ENCODE results near the gene EXOSC6. TPM values are rescaled to one million over a fixed set of nuclear protein-coding genes. Genes with fewer than 3 reads are reported as not detected.
"Not testable (repeated sequence)": the region's sequence is repeated elsewhere in the genome, so short reads cannot be mapped to it uniquely, and the experiment has no call there.

Gene EXOSC6
- total RNA-seq, 1 donor from 2014 or later: 27.5 TPM

GRCh38 chr16:70290949-70291519 lies 39.3 kb upstream of the EXOSC6 start:
- Mint-ChIP-seq H3K27me3 (no peaks in the 10 kb centered on the region), H3K36me3 (peaks cover 4% of the 10 kb centered on the region), H3K27ac (peak overlapping the region; percentile 21), H3K9me3 (no peaks in the 10 kb centered on the region), H3K4me3 (no peak overlapping the region), H3K4me1 (ENCODE audit: unreplicated experiment) (peaks cover 12% of the 10 kb centered on the region)
- DNase-seq (ENCODE audit: extremely low spot score, unreplicated experiment): no peak
- TF ChIP-seq CTCF (conservative IDR thresholded peaks at IDR 0.05): no peak

DNA sequence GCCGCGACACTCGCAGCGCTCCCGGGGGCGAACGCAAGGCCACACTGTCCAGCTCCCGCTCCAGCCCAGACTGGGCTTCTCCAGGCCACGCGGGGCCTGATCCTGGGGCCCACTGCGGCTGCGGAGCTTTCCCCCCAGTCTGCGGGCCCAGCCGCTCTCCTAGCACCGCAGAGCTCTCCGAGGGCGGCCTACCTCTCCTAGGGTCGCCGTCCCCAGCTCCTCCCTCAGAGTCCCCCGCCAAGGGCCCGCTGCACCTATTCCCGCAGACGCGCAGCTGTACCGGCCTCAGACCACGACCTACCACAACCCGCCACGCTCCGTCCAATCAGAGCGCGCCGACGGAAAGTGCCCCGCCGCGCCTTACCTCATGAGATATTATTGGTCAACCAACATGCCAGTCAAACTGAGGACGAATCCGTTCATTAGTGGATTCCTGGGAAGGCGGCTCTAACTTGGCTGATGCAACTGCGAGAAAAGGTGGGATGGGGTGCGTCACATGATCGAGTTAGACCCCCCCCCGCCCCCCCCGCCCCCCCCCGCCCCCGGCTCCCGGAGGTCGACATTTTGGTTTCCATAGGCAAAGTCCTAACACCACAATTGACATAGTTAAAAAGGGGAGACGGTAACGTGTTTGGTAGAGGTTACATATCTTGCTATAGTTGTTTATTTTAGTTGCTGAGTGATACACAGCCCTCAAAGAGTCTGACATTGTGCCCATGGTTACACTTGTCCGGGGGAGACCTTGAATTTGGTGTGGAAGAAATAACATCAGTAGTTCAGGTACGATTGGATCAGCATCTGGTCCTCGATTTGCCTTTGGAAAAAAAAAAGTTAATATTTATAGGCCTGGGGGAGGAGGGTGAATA lies 37.7 kb upstream of the EXOSC6 start, which contains the start of gene AARS1:
TSS of gene AARS1 (minus strand) at position 278 of the 866 bp plus-strand sequence. CDS start 6,743 bp downstream, outside the sequence.
- TF ChIP-seq CTCF (conservative IDR thresholded peaks at IDR 0.05): no peak
- H3K27ac Mint-ChIP-seq: peak within 1 kb of the TSS; percentile 100
- H3K27me3 Mint-ChIP-seq: no peaks in the 10 kb centered on the region
- H3K4me3 Mint-ChIP-seq: peak within 1 kb of the TSS; percentile 100
- DNase-seq (ENCODE audit: extremely low spot score, unreplicated experiment): peak; percentile 97
- peaks cover 4% of the 10 kb centered on the region for H3K36me3 Mint-ChIP-seq
- H3K4me1 Mint-ChIP-seq (ENCODE audit: unreplicated experiment): peaks cover 12% of the 10 kb centered on the region
- no peaks in the 10 kb centered on the region for H3K9me3 Mint-ChIP-seq

GRCh38 chr16:70287304-70287971 lies 35.7 kb upstream of the EXOSC6 start:
- DNase-seq (ENCODE audit: extremely low spot score, unreplicated experiment); H3K9me3 Mint-ChIP-seq; H3K36me3 Mint-ChIP-seq; H3K27me3 Mint-ChIP-seq: not testable (repeated sequence)
- H3K4me1 Mint-ChIP-seq (ENCODE audit: unreplicated experiment): peaks cover 12% of the 10 kb centered on the region
- H3K27ac Mint-ChIP-seq: peak overlapping the region; percentile 100
- H3K4me3 Mint-ChIP-seq: peak overlapping the region; percentile 100

GRCh38 chr16:70276392-70276791 lies 24.7 kb upstream of the EXOSC6 start:
- no peaks in the 10 kb centered on the region for H3K27me3 Mint-ChIP-seq
- no peaks in the 10 kb centered on the region for H3K9me3 Mint-ChIP-seq
- H3K4me1 Mint-ChIP-seq (ENCODE audit: unreplicated experiment): no peaks in the 10 kb centered on the region
- H3K27ac Mint-ChIP-seq: no peak overlapping the region
- TF ChIP-seq CTCF (conservative IDR thresholded peaks at IDR 0.05): no peak
- peaks cover 31% of the 10 kb centered on the region for H3K36me3 Mint-ChIP-seq
- DNase-seq (ENCODE audit: extremely low spot score, unreplicated experiment): no peak
- no peak overlapping the region for H3K4me3 Mint-ChIP-seq

- H3K36me3 Mint-ChIP-seq: peaks cover 32% of the 10 kb centered on the region
- H3K27me3 Mint-ChIP-seq: no peaks in the 10 kb centered on the region
Measured at GRCh38 chr16:70271696-70272095, 20.0 kb upstream of the EXOSC6 start.

More at GRCh38 chr16:70271696-70272095, 20.0 kb upstream of the EXOSC6 start:
- H3K4me1 Mint-ChIP-seq (ENCODE audit: unreplicated experiment): no peaks in the 10 kb centered on the region
- H3K4me3 Mint-ChIP-seq: no peak overlapping the region
- no peak for TF ChIP-seq CTCF (conservative IDR thresholded peaks at IDR 0.05)
- no peaks in the 10 kb centered on the region for H3K9me3 Mint-ChIP-seq
- no peak for DNase-seq (ENCODE audit: extremely low spot score, unreplicated experiment)
- H3K27ac Mint-ChIP-seq: no peak overlapping the region

Data from type B pancreatic cell (in vitro differentiated cells).